Kasumi-1 (cell line): Measurements from ENCODE around the gene INPP4B.
"Not testable (repeated sequence)": the region's sequence is repeated elsewhere in the genome, so short reads cannot be mapped to it uniquely, and the experiment has no call there.

Source experiments
- DNase-seq, 2 experiments: peaks; one replicate each; lab custom pipeline; 2025; lab: John Stamatoyannopoulos, UW

INPP4B gene

GRCh38 chr4:142687547-142688275 is 158.4 kb downstream of the INPP4B start:
- no peak for DNase-seq

- no peak for DNase-seq
These were observed 160.0 kb downstream of the INPP4B start for GRCh38 chr4:142686081-142686480.

- DNase-seq = no peak
These were observed 162.1 kb downstream of the INPP4B start for GRCh38 chr4:142683997-142684396.

GRCh38 chr4:142683503-142683902 is 162.6 kb downstream of the INPP4B start:
- DNase-seq = no peak

- DNase-seq = peak in 1 of 2 experiments; percentile 5
These were observed 174.6 kb downstream of the INPP4B start for GRCh38 chr4:142671516-142671915.

- no peak for DNase-seq
These were observed 182.3 kb downstream of the INPP4B start for GRCh38 chr4:142663828-142664227.

- no peak for DNase-seq
These were observed 185.4 kb downstream of the INPP4B start for GRCh38 chr4:142660728-142661127.

GRCh38 chr4:142656178-142656577 is 189.9 kb downstream of the INPP4B start:
- no peak for DNase-seq

GRCh38 chr4:142648378-142648777 is 197.7 kb downstream of the INPP4B start:
- no peak for DNase-seq

GRCh38 chr4:142645475-142646108 is 200.5 kb downstream of the INPP4B start:
- peak; percentile 93 to 95 for DNase-seq

GRCh38 chr4:142644628-142645027 is 201.5 kb downstream of the INPP4B start:
- DNase-seq = not testable (repeated sequence)

GRCh38 chr4:142637614-142638013 is 208.5 kb downstream of the INPP4B start:
- DNase-seq = no peak

GRCh38 chr4:142631836-142632235 is 214.3 kb downstream of the INPP4B start:
- no peak for DNase-seq

- DNase-seq = no peak
These were observed 230.8 kb downstream of the INPP4B start for GRCh38 chr4:142615324-142615665.

GRCh38 chr4:142614621-142615323 is 231.3 kb downstream of the INPP4B start:
- DNase-seq = no peak

- DNase-seq = no peak
These were observed 238.1 kb downstream of the INPP4B start for GRCh38 chr4:142607976-142608375.

GRCh38 chr4:142600952-142601351 is 245.1 kb downstream of the INPP4B start:
- no peak for DNase-seq

- no peak for DNase-seq
These were observed 248.0 kb downstream of the INPP4B start for GRCh38 chr4:142598132-142598531.

GRCh38 chr4:142596595-142596994 is 249.5 kb downstream of the INPP4B start:
- no peak for DNase-seq

- peak in 1 of 2 experiments; percentile 14 for DNase-seq
These were observed 250.0 kb downstream of the INPP4B start for GRCh38 chr4:142596121-142596520.

GRCh38 chr4:142595222-142595871 is 250.8 kb downstream of the INPP4B start:
- DNase-seq = no peak

GRCh38 chr4:142585411-142585810 is 260.7 kb downstream of the INPP4B start:
- DNase-seq = no peak

- no peak for DNase-seq
These were observed 262.4 kb downstream of the INPP4B start for GRCh38 chr4:142583708-142584107.
